Stimulated activated CD4-positive, alpha-beta T cell treated with anti-CD3 and anti-CD28 coated beads, Interleukin-2, amount 100 ng/mL, for 24 hours (primary cell): ENCODE measurements around the gene FOXD1.
A peak's percentile ranks its signal among the peaks of the same experiment; 100 is the strongest.
"Not testable (repeated sequence)": the region's sequence is repeated elsewhere in the genome, so short reads cannot be mapped to it uniquely, and the experiment has no call there.

Experiments used
- DNase-seq, 2 donors: peaks; one replicate each; pipeline ENCODE4 v3.0.0-alpha.2; 2020

Gene FOXD1

DNA sequence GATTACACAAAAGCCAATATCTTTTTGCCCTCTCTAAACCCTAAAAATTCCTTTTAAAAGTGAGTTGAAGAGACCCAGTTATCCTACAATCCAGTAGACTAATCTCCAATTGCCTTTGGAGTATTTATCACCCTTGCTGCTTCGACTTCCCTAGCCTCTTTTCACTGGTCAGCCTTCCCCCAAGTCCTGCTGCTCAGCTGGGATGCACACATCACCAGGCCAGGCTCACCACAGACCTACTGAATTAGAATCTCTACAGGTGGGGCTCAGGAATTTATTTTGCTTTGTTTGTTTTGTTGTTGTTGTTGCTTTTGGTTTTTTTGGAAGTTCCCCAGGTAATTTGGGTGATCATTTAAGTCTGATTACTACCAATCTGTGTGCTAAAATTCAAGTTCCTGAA, 11.6 kb upstream of the FOXD1 start:
- DNase-seq = no peak

DNA sequence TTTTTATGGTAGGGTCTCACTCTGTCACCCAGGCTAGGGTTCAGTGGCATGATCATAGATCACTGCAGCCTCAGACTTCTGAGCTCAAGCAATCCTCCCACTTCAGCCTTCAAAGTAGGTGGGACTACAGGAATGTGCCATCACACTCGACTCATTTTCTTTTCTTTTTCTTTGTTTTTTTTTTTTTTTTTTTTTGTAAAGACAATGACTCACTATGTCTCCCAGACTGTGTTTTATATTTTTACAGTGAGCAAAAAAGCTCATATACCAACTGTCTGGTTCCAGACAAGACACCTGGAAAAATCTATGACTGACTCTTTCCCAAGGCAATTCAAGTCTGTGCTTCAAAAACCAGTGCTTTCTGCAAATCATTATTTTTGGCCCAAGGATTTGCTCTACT, 10.8 kb upstream of the FOXD1 start:
- DNase-seq = no peak

DNA sequence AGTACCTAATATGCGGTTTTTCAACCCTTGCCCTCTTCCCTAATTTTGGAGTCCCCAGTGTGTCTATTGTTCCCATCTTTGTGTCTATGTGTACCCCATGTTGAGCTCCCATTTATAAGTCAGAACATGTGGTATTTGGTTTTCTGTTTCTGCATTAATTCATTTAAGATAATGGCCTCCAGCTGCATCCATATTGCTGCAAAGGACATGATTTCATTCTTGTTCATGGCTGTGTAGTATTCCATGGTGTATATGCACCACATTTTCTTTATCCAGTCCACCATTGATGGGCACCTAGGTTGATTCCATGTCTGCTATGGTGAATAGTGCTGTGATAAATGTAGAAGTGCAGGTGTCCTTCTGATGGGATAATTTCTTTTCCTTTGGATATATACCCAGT, 7.9 kb upstream of the FOXD1 start:
- DNase-seq = not testable (repeated sequence)

DNA sequence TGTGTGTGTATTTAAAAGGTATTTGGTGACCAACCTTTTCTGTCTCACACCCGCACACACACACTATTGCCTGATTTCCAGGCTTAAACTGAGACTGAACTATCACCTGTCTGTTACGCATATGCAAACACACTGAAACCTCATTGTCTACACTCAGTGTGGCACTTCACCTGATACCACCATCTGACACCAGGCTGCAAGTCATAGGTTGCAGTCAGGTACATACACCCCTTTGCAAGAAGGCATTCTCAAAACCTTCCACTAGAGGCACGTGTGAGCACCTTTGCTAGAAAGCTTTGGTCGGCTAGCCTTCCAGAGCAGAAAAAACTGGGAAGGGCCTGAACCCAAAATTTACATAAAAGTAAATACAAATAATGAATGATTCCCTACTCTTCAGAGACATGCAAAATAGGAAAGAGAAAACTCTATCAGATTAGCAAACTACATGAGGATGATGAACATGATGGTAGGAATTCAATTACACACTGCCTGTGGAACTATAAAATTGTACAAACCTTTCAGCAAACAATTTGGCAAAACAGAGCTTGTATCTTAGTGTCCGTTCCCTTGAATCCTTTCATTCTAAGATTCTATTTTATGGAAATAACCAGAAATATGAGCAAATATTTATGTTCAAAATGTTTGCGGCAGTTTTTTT, 5.9 kb upstream of the FOXD1 start:
- peak in 1 of 2 donors; percentile 28 for DNase-seq

DNA sequence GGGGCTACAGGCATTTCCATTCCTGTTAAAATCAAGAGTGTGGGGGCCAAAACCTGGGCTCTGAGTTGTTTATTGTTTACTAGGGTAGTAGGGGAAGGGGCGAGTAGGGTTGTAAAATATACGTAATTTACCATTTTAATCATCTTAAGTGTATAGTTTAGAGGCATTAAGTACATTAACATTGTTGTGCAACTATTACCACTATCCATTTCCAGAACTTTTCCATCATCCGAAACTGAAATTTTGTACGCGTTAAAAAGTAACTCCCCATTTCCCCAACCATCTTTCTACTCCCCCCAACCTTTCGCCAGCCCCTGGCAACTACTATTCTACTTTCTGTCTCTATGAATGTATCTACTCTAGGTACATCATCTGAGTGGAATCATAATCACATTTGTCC, 3.6 kb upstream of the FOXD1 start:
- DNase-seq = no peak

DNA sequence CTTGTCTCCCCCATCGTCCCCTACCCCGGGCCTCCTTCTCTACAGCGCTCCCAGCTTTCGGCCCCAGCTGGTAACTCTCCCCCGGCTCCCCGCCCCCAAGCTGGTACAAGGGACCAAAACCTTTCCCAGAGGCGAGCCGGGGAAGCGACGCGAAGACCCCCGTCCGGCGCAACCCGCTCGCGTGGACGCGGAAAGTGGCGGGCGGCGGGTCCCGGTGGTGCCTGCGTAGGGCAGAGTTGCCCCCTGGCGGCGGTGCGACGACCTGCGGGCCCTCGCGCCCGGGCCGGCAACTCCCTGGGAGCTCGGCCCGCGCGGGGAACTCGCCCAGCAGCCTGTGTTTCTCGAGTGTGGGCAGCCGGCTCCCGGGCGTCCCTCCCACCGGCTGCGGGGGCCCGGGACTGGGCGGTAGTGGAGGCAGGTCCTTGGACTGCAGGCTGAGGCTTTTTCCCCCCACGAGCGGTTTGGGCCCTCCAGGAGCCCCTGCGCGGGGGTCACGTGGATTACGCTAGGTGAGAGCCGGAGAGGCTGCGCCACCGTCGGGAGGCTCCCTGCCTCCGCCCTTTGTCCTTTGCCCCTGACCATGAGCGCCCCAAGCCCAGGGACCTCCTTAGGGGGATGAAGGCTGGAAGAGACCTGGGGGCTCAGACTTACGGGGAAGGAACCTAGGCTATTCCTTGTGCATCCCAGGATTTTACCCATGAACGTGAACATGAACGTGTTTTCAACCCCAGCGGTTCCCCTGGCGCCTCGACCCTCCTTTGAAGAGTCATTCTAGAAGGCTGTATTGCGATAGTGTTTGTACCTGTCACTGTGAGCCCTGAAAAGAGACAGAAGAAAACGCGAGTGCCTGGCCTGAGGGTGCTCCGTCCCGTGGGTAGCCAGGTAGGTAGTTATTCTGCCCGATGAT, 2.9 kb upstream of the FOXD1 start:
- peak; percentile 69 to 80 for DNase-seq

DNA sequence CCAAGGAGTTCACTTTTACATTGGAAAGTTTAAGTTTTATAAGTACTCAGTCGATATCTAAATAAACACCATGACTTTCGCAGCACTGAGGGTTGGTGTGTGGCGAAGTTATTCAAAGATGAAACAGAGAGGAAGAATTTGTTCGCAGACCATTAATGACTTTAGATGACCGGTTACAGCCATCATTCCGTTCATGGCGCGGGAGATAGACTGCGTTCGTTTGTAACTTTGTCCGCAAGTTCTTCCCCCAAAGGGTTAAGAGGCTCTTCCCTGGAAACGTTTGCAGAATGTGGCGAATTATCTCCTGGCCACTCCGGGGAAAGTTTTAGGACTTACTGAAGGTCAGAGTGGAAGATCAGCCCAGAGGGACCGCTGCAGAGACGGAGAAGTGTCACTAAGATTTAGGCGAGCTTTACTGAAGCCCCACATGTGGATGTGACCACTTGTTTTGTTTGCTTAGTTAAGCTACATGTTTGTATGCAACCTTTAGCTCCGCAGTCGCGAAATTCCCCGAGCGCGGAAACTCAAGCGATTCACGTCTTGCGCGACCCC, 2.2 kb upstream of the FOXD1 start:
- DNase-seq = no peak

DNA sequence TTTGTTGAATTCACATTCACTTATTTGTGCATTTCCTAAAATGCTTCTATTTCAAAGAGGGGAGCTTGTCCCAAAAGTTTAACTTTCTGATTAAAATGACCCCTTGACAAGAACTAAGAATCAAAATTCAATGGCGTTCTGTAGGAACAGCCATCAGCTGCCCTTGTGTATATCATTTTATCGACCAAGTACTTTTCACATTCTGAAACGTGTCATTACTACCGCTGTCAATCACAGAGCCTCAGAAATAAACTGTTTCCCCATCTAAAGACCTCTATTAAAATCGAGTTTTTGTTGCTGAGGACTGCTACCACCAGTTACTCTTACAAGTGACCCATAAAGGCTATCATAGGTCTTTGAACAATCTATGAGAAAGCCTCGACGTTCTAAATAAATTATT, 1.6 kb upstream of the FOXD1 start:
- DNase-seq = no peak

DNA sequence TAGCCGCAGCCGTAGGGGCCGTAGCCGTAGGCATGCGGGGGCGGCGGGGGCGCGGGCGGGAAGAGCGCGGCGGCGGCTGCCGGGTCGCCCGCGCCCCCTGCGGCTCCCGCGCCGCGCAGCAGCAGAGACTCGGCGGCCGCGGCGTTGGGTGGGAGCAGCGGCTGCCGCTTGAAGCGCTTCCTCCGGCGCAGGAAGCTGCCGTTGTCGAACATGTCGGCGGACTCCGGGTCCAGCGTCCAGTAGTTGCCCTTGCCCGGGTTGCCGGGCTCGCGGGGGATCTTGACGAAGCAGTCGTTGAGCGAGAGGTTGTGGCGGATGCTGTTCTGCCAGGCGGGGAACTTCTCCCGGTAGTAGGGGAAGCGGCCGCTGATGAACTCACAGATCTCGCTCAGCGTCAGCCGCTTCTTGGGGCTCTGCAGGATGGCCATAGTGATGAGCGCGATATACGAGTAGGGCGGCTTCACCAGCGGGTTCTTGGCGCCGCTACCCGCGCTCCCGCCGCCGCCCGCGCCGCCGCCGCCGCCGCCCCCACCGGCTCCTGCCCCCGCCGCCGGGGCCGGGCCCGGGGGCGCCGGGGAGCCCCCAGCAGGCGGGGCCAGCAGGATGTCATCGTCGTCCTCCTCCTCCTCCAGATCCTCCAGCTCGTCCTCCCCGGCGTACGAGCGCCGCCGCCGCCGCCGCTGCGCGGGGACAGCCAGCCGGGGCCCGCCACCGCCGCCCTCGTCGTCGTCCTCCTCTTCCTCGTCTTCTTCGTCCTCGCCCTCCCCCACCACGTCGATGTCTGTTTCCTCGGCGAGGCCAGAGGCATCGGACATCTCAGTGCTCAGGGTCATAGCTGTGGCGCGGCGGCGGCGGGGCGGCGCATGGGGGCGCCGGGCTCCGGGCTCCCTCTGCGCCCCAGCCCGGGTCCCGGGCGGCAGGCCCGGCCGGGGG, 781 bp downstream of the FOXD1 start:
- DNase-seq = peak in 1 of 2 donors; percentile 47

DNA sequence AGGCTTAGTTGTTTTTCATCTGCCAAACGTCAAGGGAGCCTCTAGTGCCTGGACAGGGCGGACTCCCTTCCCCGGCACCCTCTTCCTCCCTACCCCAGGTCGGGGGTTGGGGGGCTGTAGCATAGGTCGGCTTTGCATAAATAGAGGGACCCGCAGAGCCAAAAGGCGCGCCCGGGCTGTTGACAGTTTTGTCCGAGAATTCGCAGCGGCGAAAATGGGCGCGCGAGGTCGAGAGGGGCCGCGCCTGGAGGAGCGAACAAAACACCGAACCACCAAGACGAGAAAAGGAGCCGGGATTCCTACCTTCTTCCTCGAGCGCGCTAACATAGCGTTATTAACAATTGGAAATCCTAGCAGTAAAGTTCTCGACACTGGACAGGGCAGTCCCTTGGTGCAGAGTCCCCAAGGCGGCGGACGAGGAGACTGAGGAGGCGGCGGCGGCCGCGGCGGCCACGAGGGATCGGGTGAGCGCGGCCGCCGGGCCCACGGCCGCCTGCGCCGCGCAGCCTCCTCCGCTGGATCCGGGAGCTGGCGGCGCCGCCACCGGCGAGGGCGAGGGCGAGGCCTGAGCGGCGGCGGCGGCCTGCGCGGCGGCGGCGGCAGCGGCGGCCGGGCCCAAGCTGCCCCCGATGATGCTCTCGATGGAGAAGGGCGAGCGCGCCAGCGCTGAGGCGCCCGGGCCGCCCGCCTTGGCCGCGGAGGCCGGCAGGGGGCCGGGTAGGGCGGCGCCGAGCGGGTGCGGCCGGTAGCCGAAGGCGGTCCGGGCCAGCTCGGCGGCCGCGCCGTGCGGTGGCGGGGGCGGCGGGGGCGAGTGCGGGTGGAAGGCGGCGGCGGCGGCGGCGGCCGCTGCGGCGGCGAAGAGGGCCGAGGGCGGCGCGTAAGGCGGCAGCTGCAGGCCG, 1.7 kb downstream of the FOXD1 start:
- DNase-seq = peak in 1 of 2 donors; percentile 11

DNA sequence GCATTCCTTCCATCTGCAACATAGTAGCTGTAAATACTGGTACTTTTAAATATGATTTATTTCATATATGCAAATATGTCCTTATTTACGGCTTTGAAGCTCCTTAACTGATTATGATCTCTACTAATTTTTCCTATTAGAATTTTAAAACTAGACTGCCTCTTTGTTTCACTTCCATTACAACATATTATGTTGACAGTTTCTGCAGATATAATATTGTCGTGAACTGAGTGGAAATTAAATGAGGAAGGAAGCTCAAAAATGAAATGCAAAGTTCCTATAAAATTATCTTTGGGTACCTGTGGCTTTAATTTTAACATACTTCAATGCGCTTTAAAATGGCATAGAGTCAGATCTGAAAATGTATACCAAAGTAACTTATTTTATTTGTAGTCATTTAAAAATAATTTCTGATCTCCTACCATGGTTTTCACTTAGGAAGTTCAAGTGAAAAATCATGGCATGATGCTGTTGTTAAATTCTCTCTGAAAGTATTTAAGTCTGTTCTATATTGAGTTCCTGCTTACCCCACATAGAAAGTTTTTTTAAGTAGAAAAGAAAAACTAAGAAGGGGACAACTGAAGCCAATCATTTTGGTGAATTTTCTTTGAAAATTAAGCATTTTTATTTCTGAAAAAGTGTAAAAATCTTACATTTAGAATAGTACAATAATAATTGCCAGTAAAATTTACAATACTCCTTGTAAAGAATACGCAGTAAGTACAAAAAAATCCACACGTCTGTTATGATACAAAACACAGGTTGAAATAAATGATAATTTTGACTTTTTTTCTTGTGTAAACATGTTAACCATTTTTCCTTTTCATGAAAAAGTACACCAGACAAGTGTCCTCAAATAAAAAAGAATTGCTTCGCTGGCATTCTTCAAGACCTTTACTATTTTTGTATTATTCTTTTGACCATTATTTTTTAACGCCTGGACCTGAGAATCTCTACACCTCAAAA, 2.6 kb downstream of the FOXD1 start:
- DNase-seq = no peak

DNA sequence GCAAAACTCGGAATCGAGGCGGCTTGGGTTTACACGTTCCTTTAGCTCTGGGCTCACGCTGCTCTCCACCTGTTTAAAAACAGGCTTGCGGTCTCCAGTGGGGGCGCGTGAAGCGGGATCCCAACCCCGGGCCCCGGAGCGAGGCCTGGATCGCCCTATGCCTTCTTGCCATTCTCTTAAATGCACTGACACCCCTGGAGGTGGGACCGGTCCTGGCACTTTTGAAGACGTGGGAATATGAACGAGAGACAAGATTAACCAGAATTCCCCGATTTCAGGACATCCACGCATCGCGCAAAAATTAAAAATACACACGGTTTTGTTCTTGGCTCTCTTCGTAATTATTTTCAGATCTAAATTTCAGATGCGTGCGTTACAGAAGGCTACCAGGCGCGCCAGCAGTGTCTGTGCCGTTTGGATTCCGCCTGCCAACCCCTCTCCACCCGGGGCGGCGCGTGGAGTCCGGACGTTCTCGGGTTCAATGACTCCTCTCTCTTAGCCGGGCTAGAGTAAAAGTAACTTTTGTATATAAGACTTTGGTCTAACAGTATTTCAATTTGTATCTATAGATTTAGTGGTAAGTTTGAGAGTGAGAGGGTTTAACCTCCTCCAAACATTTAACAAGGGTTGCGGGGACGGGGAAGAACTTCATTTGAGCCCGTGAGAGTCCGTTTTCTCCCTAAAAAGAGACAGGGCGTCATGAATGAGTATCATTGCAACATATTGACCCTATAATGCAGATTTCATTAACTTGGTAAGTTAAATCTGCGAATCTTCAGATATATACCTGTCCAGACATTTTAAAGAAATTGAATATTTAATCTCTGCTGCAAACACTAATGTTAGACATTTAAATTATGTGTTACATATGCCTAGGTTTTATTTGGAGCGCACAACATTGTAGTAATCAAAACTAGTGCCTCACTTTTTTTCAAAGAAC, 3.8 kb downstream of the FOXD1 start:
- peak in 1 of 2 donors; percentile 2 for DNase-seq

DNA sequence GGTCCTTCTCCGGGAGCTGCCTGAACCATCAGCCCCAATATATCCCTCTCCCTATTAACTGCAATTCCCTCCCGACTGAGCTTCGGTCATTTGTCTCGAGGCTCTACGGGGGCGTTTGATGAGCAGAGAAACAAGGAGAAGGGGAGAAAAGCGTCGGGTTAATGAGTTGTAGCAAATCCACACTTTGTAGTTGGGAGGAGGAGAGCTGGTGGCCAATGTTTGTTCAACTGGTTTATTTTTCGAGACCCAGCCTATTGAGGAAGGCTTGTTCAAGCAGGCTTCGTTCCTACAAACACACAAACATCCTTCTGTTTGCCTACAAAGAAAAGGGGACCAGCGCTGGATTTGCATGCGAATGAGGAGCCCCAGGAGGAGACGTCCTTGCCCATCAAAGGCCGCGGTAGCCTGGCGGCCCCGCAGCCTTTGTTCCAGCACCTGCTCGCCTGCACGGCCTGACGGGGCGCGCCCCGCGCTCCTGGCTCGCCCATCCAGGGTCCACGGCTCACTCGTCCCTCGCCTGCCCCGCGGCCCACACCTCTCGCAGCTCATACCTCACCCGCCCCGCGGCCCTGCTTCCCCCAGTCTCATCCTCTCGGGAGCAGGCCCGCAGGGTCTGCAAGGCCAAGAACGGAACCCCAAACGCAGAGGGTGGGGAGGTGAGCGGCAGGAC, 4.6 kb downstream of the FOXD1 start:
- DNase-seq = no peak

DNA sequence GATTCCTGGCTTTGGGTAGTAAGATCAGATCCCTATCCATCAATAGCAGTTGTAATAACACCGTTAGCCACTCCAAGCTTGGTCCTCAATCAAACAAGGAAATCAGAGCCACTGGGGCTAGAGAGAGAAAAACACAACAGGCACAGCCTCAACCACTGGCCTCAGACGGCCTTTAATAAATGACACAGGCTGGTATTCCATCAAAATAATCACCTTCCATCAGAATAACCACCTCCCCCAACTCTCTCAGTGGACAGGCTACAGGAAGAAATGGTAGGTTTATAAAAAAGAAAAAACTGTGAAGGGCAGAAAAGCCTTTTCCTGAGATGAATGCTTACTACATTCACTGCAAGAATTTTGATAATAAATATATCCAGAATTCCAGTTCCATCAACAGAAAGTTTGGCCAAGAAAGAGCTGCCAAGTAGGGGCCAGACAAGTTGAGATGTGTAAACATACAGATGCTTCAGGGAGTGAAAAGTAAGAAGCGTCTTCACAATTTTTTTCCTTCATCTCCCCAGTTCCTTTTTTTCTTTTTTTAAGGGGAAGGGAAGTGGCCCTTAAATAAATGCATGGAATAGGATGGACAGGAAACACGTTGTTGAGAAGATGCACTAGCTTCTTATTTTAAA, 5.5 kb downstream of the FOXD1 start:
- DNase-seq = no peak

DNA sequence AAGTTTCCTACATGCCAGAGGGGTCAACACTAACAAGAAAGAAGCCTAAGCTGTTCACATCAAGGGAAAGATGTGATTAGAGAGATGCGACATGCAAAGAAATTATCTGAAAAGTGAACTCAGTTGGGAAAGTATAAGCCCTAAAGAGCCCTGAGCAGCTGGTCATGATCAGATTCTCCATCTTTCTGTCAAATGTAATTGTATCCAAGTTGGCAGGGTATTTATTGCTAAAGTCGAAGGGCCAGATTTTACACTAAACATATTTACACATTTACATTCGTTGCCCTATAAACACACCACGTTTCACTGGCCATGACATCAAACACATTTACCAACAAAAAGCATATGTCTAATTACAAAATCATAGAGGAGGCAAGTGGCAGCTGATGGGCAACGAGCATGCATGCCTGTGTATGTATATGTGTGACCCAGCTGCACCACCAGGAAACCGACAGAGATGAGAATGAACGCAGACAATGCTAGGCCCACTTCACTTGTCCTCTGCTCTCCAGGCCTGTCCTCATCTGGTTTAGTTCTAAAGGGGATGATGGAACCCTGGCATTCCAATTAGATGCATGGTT, 6.3 kb downstream of the FOXD1 start:
- DNase-seq = no peak

DNA sequence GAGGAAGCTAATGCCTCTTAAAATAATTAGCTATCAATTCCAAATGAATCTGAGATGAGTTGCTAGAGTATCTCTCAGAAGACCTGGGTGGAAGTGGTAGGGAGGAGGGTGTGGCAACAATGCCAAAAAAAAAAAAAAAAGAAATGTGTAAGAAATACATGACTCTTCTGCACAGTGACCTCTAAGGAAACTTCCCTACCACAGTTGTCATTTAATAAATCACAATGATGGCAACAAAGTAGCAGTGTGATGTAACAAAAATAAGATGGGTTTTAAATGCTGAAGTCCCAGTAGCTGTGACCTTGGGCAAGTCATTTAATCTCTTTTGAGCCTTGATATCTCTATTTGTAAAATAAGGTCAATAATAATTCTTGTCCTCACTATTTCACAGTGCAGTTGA, 7.2 kb downstream of the FOXD1 start:
- DNase-seq = no peak

DNA sequence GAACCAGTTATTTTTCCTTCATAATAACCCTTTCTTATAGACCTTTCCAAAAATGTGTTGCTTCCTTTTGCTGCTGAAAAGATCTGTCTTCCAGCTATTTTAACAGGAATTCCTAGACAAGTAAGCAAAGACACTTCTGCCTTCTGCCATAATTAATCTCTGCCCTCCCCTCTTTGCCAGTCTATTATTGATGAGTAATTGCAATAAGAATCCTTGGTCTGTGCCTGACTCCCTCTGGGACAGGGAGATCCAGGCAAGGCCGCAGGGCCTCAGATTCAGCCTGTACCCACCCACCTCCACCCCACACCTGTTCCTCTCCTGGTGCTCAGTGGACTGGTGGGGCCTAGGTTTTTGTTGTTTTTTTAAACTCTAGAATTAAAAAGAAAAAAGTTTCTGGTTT, 8.3 kb downstream of the FOXD1 start:
- no peak for DNase-seq
